Peyer's patch (tissue), 4 donors: ENCODE data around the gene RBM20. TPM values are rescaled to one million over a fixed set of nuclear protein-coding genes. Genes with fewer than 3 reads are reported as not detected.
"Not testable (repeated sequence)": the region's sequence is repeated elsewhere in the genome, so short reads cannot be mapped to it uniquely, and the experiment has no call there.

Experiments
- DNase-seq, 3 donors: peaks; one replicate each; pipeline ENCODE4 v3.0.0-alpha.2; 2017 to 2019
- H3K27ac ChIP-seq, 4 donors: fragments of 200-600 bp; sonication (generic); one replicate each; pipeline ENCODE4 v1.5.1; 2016 to 2019
- H3K27me3 ChIP-seq, 2 donors: fragments of 200-600 bp; sonication (generic); one replicate each; pipeline ENCODE4 v1.5.1; 2019
- H3K36me3 ChIP-seq, 3 donors: fragments of 200-600 bp; sonication (generic); one replicate each; pipeline ENCODE4 v1.5.1; 2016 to 2019
- H3K4me1 ChIP-seq, 4 donors: fragments of 200-600 bp; sonication (generic); one replicate each; pipeline ENCODE4 v1.5.1; 2016 to 2019
- H3K4me3 ChIP-seq, 4 donors: fragments of 200-600 bp; sonication (generic); 1 replicate in 3 of 4; 2 replicates in 1 of 4; pipeline ENCODE4 v1.5.1; 2016 to 2019; ENCODE audit warnings: mild to moderate bottlenecking in 1 of 4
- H3K9me3 ChIP-seq, 4 donors: fragments of 200-600 bp; sonication (generic); one replicate each; pipeline ENCODE4 v1.5.1; 2016 to 2019; ENCODE audit warnings: mild to moderate bottlenecking in 1 of 4
- POLR2A ChIP-seq, 2 donors: fragments of 450-650 bp; IDR thresholded peaks; one replicate each; pipeline ENCODE4 v1.5.1; 2017; ENCODE audit warnings: antibody characterized with exemption in 2 of 2, mild to moderate bottlenecking in 2 of 2, moderate library complexity in 2 of 2
- total RNA-seq, 4 donors: library from RNA; depleted of rRNA; stranded (reverse); fragments of >200 nt; gene quantifications; one replicate each; pipeline ENCODE4 v1.1.0, GENCODE V29; 2016
- TF ChIP-seq, protein P1 (sequence below), 6 experiments: fragments of 450-650 bp in 4 of 6; fragments of 200-600 bp in 2 of 6; sonication (generic) in 1 of 6; IDR thresholded peaks; one replicate each; pipeline ENCODE4 v1.5.1; 2017 to 2019; ENCODE audit warnings: antibody characterized with exemption in 6 of 6, mild to moderate bottlenecking in 3 of 6, moderate library complexity in 1 of 6

The RBM20 gene
- total RNA-seq, 4 donors from 2014 or later, result 0.80 to 4.1 (median 1.2) TPM

DNA sequence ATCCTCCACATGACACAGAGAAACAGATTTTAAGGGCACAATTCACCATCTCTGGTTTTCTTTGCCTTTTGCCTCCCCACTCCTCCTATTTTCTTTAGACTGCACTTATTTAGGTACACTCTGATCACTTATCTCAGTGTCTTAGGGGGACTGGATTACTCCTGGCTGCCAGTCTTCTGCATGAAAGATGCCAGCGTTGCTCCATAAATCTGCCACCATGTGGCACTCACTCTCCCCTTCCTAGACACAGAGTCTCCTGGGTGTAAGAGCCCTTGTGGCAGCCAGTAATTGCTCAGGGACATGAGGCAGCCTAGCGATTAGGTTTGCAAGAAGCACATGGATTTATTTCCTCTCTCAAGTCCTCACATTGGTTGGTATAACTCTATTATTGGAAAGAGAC is 34.5 kb upstream of the RBM20 start:
- Histone ChIP-seq H3K4me3 (no peak overlapping the region), H3K9me3 (no peaks in the 10 kb centered on the region), H3K4me1 (no peaks in the 10 kb centered on the region), H3K27ac (no peak overlapping the region), H3K36me3 (peaks cover 0 to 16% (median 0%) of the 10 kb centered on the region in 3 donors), H3K27me3 (no peaks in the 10 kb centered on the region)
- no peak for TF ChIP-seq POLR2A (IDR thresholded peaks at IDR 0.05)
- TF ChIP-seq, protein P1, sequence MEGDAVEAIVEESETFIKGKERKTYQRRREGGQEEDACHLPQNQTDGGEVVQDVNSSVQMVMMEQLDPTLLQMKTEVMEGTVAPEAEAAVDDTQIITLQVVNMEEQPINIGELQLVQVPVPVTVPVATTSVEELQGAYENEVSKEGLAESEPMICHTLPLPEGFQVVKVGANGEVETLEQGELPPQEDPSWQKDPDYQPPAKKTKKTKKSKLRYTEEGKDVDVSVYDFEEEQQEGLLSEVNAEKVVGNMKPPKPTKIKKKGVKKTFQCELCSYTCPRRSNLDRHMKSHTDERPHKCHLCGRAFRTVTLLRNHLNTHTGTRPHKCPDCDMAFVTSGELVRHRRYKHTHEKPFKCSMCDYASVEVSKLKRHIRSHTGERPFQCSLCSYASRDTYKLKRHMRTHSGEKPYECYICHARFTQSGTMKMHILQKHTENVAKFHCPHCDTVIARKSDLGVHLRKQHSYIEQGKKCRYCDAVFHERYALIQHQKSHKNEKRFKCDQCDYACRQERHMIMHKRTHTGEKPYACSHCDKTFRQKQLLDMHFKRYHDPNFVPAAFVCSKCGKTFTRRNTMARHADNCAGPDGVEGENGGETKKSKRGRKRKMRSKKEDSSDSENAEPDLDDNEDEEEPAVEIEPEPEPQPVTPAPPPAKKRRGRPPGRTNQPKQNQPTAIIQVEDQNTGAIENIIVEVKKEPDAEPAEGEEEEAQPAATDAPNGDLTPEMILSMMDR (IDR thresholded peaks at IDR 0.05), result peak in 1 of 6 experiments; percentile 20
- no peak for DNase-seq

DNA sequence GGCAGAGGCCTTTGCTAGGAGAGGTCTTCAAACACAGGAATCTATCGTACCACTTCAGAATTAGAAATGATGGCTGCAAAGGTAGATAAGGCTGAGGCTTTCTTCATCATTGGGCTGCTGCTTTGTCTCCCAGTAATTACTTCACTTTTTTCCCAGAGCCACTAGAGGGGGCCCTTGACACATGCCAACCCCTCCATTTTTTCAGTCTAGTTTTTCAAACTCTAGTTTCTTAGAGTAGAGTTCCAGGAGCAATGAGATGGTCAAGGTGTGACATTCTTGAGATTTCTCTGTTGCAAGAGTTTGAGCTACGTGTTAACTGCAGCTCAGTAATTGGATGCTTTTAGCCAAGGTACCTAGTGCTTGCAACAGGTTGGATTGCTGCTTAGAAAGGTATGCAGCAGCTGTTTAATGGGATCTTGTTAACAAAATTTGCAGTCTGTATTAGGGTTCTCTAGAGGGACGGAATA is 33.8 kb upstream of the RBM20 start:
- H3K9me3 ChIP-seq, result no peaks in the 10 kb centered on the region
- DNase-seq, result peak in 1 of 3 donors; percentile 69
- peaks cover 0 to 8% (median 0%) of the 10 kb centered on the region in 3 donors for H3K36me3 ChIP-seq
- no peak for TF ChIP-seq POLR2A (IDR thresholded peaks at IDR 0.05)
- TF ChIP-seq, protein P1 (IDR thresholded peaks at IDR 0.05), result peak; percentile 50 to 86 (median 78)
- H3K27me3 ChIP-seq, result no peaks in the 10 kb centered on the region
- no peak overlapping the region for H3K27ac ChIP-seq
- no peak overlapping the region for H3K4me3 ChIP-seq
- H3K4me1 ChIP-seq, result no peaks in the 10 kb centered on the region

DNA sequence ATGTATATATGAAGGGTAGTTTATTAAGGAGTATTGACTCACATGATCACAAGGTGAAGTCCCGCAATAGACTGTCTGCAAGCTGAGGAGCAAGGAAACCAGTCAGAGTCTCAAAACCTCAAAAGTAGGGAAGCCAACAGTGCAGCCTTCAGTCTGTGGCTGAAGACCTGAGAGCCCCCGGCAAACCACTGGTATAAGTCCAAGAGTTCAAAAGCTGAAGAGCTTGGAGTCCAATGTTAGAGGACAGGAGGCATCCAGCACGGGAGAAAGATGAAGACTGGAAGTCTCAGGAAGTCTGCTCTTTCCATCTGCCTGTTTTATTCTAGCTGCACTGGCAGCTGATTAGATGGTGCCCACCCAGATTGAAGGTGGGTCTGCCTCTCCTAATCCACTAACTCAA is 33.4 kb upstream of the RBM20 start:
- not testable (repeated sequence) for H3K27me3 ChIP-seq, H3K27ac ChIP-seq, H3K36me3 ChIP-seq, H3K4me1 ChIP-seq, H3K9me3 ChIP-seq, H3K4me3 ChIP-seq, DNase-seq

DNA sequence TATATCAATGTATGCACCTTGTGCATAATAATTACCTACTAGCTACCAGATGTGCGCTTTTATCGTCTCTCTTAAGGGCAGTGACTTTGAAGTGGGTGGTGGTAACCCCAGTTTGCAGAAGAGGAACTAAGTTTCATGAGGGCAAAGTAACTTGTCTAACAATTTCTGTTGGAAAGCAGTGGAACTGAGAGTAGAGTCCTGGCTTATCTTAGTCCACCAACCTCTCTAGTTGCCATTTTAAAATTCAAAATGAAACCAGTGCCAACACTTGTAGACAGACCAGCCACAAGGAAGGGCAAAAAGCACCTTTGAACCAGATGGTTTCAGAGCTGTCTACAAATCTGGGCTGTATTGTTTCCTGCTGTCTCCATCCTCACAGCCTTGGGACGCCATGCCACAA is 32.0 kb upstream of the RBM20 start:
- no peaks in the 10 kb centered on the region for H3K36me3 ChIP-seq
- no peaks in the 10 kb centered on the region for H3K9me3 ChIP-seq
- H3K27me3 ChIP-seq, result no peaks in the 10 kb centered on the region
- H3K27ac ChIP-seq, result no peak overlapping the region
- no peaks in the 10 kb centered on the region for H3K4me1 ChIP-seq
- no peak overlapping the region for H3K4me3 ChIP-seq
- DNase-seq, result no peak
- TF ChIP-seq, protein P1 (IDR thresholded peaks at IDR 0.05), result no peak
- no peak for TF ChIP-seq POLR2A (IDR thresholded peaks at IDR 0.05)

DNA sequence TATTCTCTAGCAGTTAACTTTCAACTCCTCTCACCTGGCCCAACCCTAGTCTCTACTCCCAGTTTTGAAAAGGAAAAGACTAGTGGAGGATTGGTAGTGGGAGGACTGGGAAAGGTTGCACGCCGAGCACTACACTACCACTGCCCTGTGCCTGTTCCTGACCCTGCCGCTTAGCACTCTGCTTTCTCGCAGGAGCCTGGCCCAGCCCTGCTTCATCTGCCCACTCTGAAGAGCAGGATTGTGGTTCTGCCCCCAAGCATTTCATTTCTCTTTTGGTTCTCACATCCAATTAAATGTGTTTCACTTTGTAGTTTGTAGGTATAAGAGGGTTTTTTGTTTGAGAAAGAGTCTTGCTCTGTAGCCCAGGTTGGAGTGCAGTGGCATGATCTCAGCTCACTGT is 31.5 kb upstream of the RBM20 start:
- Histone ChIP-seq H3K36me3 (no peaks in the 10 kb centered on the region), H3K9me3 (no peaks in the 10 kb centered on the region), H3K27ac (no peak overlapping the region), H3K27me3 (no peaks in the 10 kb centered on the region), H3K4me3 (no peak overlapping the region), H3K4me1 (no peaks in the 10 kb centered on the region)
- no peak for DNase-seq
- TF ChIP-seq POLR2A (IDR thresholded peaks at IDR 0.05), result no peak
- TF ChIP-seq, protein P1 (IDR thresholded peaks at IDR 0.05), result no peak

DNA sequence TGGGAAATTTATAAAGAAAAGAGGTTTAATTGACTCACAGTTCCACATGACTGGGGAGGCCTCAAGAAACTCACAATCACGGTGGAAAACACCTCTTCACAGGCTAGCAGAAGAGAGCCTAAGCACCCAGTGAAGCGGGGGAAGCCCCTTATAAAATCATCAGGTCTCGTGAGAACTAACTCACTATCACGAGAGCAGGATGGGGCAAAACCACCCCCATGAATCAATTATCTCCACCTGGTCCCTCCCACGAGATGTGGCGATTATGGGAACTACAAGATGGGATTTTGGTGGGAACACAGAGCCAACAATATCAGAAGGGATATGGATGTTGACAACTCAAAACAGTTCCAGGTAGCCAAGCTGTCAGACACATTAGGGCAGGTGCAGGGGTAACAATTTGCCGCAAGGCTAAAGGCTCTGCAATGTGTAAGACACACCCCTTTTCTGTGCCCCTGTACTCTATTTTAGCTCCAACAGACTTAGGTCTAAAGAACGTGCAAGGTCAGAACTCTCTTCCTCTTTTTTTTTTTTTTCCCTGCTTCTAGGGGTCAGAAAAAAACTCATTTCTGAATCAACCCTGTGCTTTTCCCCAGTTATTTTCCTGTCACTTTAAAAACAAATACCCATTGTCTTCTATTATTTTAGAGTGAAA is 30.7 kb upstream of the RBM20 start:
- no peak for DNase-seq
- Histone ChIP-seq H3K9me3 (no peaks in the 10 kb centered on the region), H3K27ac (no peak overlapping the region), H3K4me1 (no peaks in the 10 kb centered on the region), H3K4me3 (no peak overlapping the region), H3K36me3 (no peaks in the 10 kb centered on the region), H3K27me3 (no peaks in the 10 kb centered on the region)
- TF ChIP-seq, protein P1 (IDR thresholded peaks at IDR 0.05), result no peak
- no peak for TF ChIP-seq POLR2A (IDR thresholded peaks at IDR 0.05)
